Measurements from ENCODE around the gene TMEM37. TPM values are rescaled to one million over a fixed set of nuclear protein-coding genes. Genes with fewer than 3 reads are reported as not detected.

The TMEM37 gene
- total and polyA plus RNA-seq, 2 of the 13 experiments (the other 11 are each of a cell fraction or from before 2014, with no cell fraction given) = 37.7 to 115 TPM

GRCh38 chr2:119476301-119477112 is 44.9 kb downstream of the TMEM37 start (continued):
- TF ChIP-seq PBX2 (CRISPR knock-in tag; IDR thresholded peaks at IDR 0.05) (no peak; the same call in 1 of the 2 replicates), ZSCAN25 (CRISPR knock-in tag; IDR thresholded peaks at IDR 0.05) (no peak), SNRNP70 (IDR thresholded peaks at IDR 0.05; ENCODE audit: low read depth, low read length) (no peak), PLRG1 (conservative IDR thresholded peaks at IDR 0.05) (no peak), PHF21A (CRISPR knock-in tag; IDR thresholded peaks at IDR 0.05) (no peak), CEBPB (IDR thresholded peaks at IDR 0.05; ENCODE audit: borderline replicate concordance, low read depth, low read length) (no peak), ERF (CRISPR knock-in tag; IDR thresholded peaks at IDR 0.05) (peak; percentile 90), ZHX1 (CRISPR knock-in tag; IDR thresholded peaks at IDR 0.05; ENCODE audit: low read depth) (0 out of 2 replicates have a peak, but pooled peaks have one; percentile 53), MEIS1 (CRISPR knock-in tag; IDR thresholded peaks at IDR 0.05; ENCODE audit: borderline replicate concordance) (peak; percentile 60; the same call in 1 of the 2 replicates), ZNF746 (CRISPR knock-in tag; IDR thresholded peaks at IDR 0.05) (no peak), ZNF710 (CRISPR knock-in tag; IDR thresholded peaks at IDR 0.05; ENCODE audit: borderline replicate concordance) (no peak; the same call in 1 of the 2 replicates), ZNF557 (CRISPR knock-in tag; IDR thresholded peaks at IDR 0.05) (no peak), POLR2AphosphoS2 (IDR thresholded peaks at IDR 0.05; ENCODE audit: low read depth, low read length) (no peak), HOXA9 (CRISPR knock-in tag; IDR thresholded peaks at IDR 0.05; ENCODE audit: borderline replicate concordance) (no peak), PITX1 (CRISPR knock-in tag; IDR thresholded peaks at IDR 0.05) (no peak), CREB1 (IDR thresholded peaks at IDR 0.05) (no peak), CREB1 (CRISPR knock-in tag; IDR thresholded peaks at IDR 0.05) (no peak), PRDM15 (CRISPR knock-in tag; IDR thresholded peaks at IDR 0.05) (no peak), TEF (CRISPR knock-in tag; IDR thresholded peaks at IDR 0.05) (peak; percentile 77; the same call in 1 of the 2 replicates)

Data from HepG2 (cell line).